Tibial nerve (tissue), 4 donors: ENCODE results near the gene OXCT1. TPM values are rescaled to one million over a fixed set of nuclear protein-coding genes. Genes with fewer than 3 reads are reported as not detected.

Source experiments
- DNase-seq, 2 donors: peaks; one replicate each; pipeline ENCODE4 v3.0.0-alpha.2; 2019; ENCODE audit warnings: low spot score in 2 of 2
- H3K27ac ChIP-seq, 4 donors: fragments of 200-600 bp; sonication (generic) in 3 of 4; one replicate each; pipeline ENCODE4 v1.5.1; 2017 to 2019; ENCODE audit warnings: mild to moderate bottlenecking in 1 of 4
- H3K27me3 ChIP-seq, 2 donors: fragments of 200-600 bp; sonication (generic) in 1 of 2; one replicate each; pipeline versions ENCODE4 v1.5.1 to v1.6.0; 2017 to 2019
- H3K36me3 ChIP-seq, 3 donors: fragments of 200-600 bp; sonication (generic); one replicate each; pipeline ENCODE4 v1.5.1; 2018 to 2019
- H3K4me1 ChIP-seq, 4 donors: fragments of 200-600 bp; sonication (generic) in 3 of 4; one replicate each; pipeline ENCODE4 v1.5.1; 2017 to 2019
- H3K4me3 ChIP-seq, 4 donors: fragments of 200-600 bp; sonication (generic) in 3 of 4; one replicate each; pipeline ENCODE4 v1.5.1; 2017 to 2019; ENCODE audit warnings: mild to moderate bottlenecking in 1 of 4, moderate library complexity in 1 of 4
- H3K9me3 ChIP-seq, 4 donors: fragments of 200-600 bp; sonication (generic) in 3 of 4; one replicate each; pipeline ENCODE4 v1.5.1; 2017 to 2019
- EP300 ChIP-seq, 2 donors: sonication (generic); formaldehyde crosslinking; IDR thresholded peaks; one replicate each; pipeline ENCODE4 v1.6.1; 2017; ENCODE audit warnings: antibody characterized with exemption in 2 of 2, mild to moderate bottlenecking in 1 of 2
- POLR2A ChIP-seq, 2 donors: fragments of 450-650 bp; IDR thresholded peaks; one replicate each; pipeline ENCODE4 v1.6.1; 2017; ENCODE audit warnings: antibody characterized with exemption in 2 of 2, mild to moderate bottlenecking in 2 of 2, moderate library complexity in 2 of 2
- WGBS, 2 donors: methylation state at CpG; one replicate each; pipeline ENCODE4 v1.1.5; 2018; 5-methylcytosine and 5-hydroxymethylcytosine counted together
- total RNA-seq, 4 donors: library from RNA; depleted of rRNA; stranded (reverse); fragments of >200 nt; gene quantifications; one replicate each; pipeline ENCODE4 v1.1.0, GENCODE V29; 2016
- TF ChIP-seq, protein P1 (sequence below), 5 experiments: fragments of 200-600 bp in 3 of 5; fragments of 450-650 bp in 2 of 5; sonication (generic) in 3 of 5; IDR thresholded peaks; one replicate each; pipeline ENCODE4 v1.5.1; 2016 to 2019; ENCODE audit warnings: antibody characterized with exemption in 5 of 5, mild to moderate bottlenecking in 3 of 5, moderate library complexity in 2 of 5

OXCT1 gene
- total RNA-seq, 4 donors from 2014 or later = 20.4 to 41.2 (median 26.0) TPM

DNA sequence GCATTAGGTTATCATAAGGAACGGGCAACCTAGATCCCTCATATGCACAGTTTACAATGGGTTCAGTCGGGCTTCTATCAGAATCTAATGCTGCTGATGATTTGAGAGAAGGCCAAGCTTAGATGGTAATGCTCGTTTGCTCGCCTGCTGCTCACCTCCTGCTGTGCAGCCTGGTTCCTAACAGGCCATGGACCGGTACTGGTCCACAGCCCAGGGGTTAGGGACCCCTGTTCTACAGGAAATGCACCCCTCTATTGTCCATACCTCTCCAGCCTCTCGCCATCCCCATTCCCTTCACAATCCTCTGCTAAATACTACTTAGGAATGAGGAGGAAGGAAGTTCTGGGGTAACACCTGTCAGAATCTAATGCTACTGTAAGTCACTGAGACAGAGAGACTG is 75.1 kb downstream of the OXCT1 start:
- H3K4me1 ChIP-seq = peaks cover 0 to 16% (median 3%) of the 10 kb centered on the region in 4 donors
- TF ChIP-seq EP300 (IDR thresholded peaks at IDR 0.05) = no peak
- no peak for TF ChIP-seq POLR2A (IDR thresholded peaks at IDR 0.05)
- TF ChIP-seq, protein P1, sequence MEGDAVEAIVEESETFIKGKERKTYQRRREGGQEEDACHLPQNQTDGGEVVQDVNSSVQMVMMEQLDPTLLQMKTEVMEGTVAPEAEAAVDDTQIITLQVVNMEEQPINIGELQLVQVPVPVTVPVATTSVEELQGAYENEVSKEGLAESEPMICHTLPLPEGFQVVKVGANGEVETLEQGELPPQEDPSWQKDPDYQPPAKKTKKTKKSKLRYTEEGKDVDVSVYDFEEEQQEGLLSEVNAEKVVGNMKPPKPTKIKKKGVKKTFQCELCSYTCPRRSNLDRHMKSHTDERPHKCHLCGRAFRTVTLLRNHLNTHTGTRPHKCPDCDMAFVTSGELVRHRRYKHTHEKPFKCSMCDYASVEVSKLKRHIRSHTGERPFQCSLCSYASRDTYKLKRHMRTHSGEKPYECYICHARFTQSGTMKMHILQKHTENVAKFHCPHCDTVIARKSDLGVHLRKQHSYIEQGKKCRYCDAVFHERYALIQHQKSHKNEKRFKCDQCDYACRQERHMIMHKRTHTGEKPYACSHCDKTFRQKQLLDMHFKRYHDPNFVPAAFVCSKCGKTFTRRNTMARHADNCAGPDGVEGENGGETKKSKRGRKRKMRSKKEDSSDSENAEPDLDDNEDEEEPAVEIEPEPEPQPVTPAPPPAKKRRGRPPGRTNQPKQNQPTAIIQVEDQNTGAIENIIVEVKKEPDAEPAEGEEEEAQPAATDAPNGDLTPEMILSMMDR (IDR thresholded peaks at IDR 0.05) = no peak
- no peaks in the 10 kb centered on the region for H3K27me3 ChIP-seq
- no peak for DNase-seq
- WGBS, 2 donors = 89 to 91% methylated on average over 6 of the region's 6 CpGs
- H3K27ac ChIP-seq = no peak overlapping the region
- no peaks in the 10 kb centered on the region for H3K9me3 ChIP-seq
- H3K4me3 ChIP-seq = no peak overlapping the region
- peaks cover 0 to 5% (median 4%) of the 10 kb centered on the region in 3 donors for H3K36me3 ChIP-seq

DNA sequence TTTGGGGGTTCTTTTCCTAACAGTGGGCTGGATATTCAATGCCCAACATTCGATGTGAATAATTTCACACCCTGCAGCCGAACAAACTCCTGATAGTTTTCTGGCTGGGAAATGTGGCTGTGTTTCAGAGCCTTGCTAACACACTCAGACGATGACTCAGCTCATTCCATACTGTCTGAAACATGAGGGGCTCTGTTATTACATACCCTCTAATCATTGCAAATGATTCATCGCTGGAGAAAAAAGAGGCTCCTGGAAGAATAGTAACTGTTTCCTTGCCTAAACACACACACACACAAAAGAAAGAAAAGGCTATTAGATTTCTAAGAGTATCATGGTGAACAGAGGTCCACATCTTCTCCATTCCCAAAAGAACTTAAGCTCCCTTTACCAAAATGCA is 75.8 kb downstream of the OXCT1 start:
- TF ChIP-seq POLR2A (IDR thresholded peaks at IDR 0.05) (no peak), EP300 (IDR thresholded peaks at IDR 0.05) (no peak)
- TF ChIP-seq, protein P1 (IDR thresholded peaks at IDR 0.05) = no peak
- H3K4me1 ChIP-seq = peaks cover 0 to 21% (median 3%) of the 10 kb centered on the region in 4 donors
- no peaks in the 10 kb centered on the region for H3K27me3 ChIP-seq
- H3K9me3 ChIP-seq = no peaks in the 10 kb centered on the region
- peaks cover 0 to 4% (median 0%) of the 10 kb centered on the region in 3 donors for H3K36me3 ChIP-seq
- no peak for DNase-seq
- 18 to 24% methylated on average over 4 of the region's 4 CpGs for WGBS, 2 donors
- peak overlapping the region in 1 of 4 donors; percentile 3 for H3K27ac ChIP-seq
- no peak overlapping the region for H3K4me3 ChIP-seq

DNA sequence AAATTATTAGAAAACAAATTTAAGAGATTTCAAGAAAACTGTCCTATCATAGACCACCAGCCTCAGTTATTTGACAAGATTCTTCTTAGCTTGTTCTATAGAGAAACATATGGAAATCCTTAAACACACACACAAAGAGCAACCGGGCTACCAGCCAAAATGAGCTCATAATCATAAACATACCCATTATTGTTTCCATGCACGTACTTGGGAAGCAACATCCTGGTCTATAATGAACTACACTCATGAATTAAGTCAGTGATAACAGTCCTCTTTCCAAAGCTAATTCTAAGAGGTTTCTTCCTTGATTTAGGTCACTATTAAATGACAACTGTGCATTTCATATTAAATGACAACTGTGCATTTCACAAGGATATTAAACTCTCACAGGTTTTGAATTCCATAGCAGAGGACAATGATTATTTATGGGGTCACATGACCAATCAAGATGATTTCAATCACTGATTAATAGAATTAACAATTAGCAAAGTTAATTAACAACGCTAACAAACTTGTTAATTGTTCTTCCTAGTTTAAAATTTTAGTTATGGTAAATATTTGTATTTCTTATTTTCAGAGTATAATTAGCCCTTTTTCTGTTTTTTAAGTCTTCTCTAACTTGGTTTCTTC is 77.0 kb downstream of the OXCT1 start:
- Histone ChIP-seq H3K9me3 (no peaks in the 10 kb centered on the region), H3K36me3 (peaks cover 0 to 4% (median 0%) of the 10 kb centered on the region in 3 donors), H3K4me3 (no peak overlapping the region), H3K4me1 (peaks cover 0 to 28% (median 8%) of the 10 kb centered on the region in 4 donors), H3K27ac (no peak overlapping the region), H3K27me3 (no peaks in the 10 kb centered on the region)
- TF ChIP-seq EP300 (IDR thresholded peaks at IDR 0.05) (no peak), POLR2A (IDR thresholded peaks at IDR 0.05) (no peak)
- TF ChIP-seq, protein P1 (IDR thresholded peaks at IDR 0.05) = no peak
- 42 to 50% methylated on average over 3 of the region's 3 CpGs for WGBS, 2 donors
- no peak for DNase-seq

DNA sequence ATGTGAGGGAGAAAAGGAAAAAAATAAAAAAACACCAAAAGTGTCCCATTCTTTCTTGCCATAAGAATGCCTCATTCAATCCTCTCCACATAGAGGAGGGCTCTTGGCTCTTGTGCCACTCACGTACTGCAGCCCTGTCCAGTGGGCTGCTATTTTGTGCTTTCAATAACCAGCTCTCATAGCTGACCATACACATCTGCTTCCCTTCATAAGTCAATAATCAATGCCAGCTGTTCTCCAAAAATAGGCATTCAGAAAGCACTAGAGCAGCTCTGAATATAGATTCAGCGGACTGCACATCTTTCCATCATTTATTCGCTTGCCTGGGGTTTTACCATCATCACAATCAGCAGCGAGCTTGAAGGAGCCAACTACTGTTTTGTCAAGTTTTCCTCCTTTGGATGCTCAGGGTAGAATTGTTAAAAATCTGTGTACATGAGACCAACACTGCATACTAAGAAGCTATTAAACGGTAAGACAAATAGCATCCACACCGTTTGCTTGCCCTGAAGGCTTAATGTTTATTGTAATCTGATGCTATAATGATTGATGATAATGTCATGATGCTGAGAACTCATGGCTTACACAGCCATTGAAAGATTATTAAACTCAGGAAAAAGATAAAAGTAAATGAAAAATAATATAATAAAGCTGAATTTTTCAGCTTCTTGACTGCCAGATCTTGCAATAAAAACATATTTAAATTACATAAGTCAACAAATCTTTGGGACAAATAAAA is 80.0 kb downstream of the OXCT1 start:
- Histone ChIP-seq H3K27me3 (no peaks in the 10 kb centered on the region), H3K4me1 (peaks cover 0 to 30% (median 11%) of the 10 kb centered on the region in 4 donors), H3K27ac (no peak overlapping the region), H3K4me3 (no peak overlapping the region), H3K9me3 (no peaks in the 10 kb centered on the region), H3K36me3 (no peaks in the 10 kb centered on the region)
- no peak for DNase-seq
- TF ChIP-seq, protein P1 (IDR thresholded peaks at IDR 0.05) = no peak
- TF ChIP-seq EP300 (IDR thresholded peaks at IDR 0.05) (no peak), POLR2A (IDR thresholded peaks at IDR 0.05) (no peak)
- 67 to 68% methylated on average over 6 of the region's 6 CpGs for WGBS, 2 donors

- H3K4me1 ChIP-seq = peaks cover 0 to 24% (median 8%) of the 10 kb centered on the region in 4 donors
- H3K27me3 ChIP-seq = no peaks in the 10 kb centered on the region
- no peaks in the 10 kb centered on the region for H3K36me3 ChIP-seq
- TF ChIP-seq, protein P1 (IDR thresholded peaks at IDR 0.05) = no peak
- TF ChIP-seq EP300 (IDR thresholded peaks at IDR 0.05) (no peak), POLR2A (IDR thresholded peaks at IDR 0.05) (no peak)
- no peak for DNase-seq
- no peaks in the 10 kb centered on the region for H3K9me3 ChIP-seq
- 70 to 89% methylated on average over 1 of the region's 1 CpG for WGBS, 2 donors
- no peak overlapping the region for H3K4me3 ChIP-seq
- H3K27ac ChIP-seq = no peak overlapping the region
Observed at GRCh38 chr5:41789434-41789833, 80.8 kb downstream of the OXCT1 start.
